B cell (primary cell): ENCODE results near the gene KAZN. TPM values are rescaled to one million over a fixed set of nuclear protein-coding genes. Genes with fewer than 3 reads are reported as not detected.

Experiments
- ATAC-seq: fragments of 200-7000 bp; cut with Tn5 transposase; one replicate; pipeline ENCODE4 v1.10.0; 2021; ENCODE audit warnings: low read depth, mild to moderate bottlenecking, moderate number of reproducible peaks, moderate library complexity
- CTCF ChIA-PET: fragments of 350-600 bp; sonication (Branson Sonifier 250); formaldehyde crosslinking; loops from one replicate; lab custom pipeline; 2021; ENCODE audit warnings: antibody characterized with exemption, inconsistent platforms; lab: Charles Lee
- POLR2A ChIA-PET: fragments of 350-600 bp; sonication (Branson Sonifier 250); formaldehyde crosslinking; loops from one replicate; lab custom pipeline; 2021; ENCODE audit warnings: antibody characterized with exemption; lab: Charles Lee
- DNase-seq: peaks from one replicate; pipeline ENCODE4 v3.0.0; 2013
- H2AFZ ChIP-seq: 2 replicates; pipeline ENCODE4 v1.6.1; 2012; ENCODE audit warnings: mild to moderate bottlenecking, low read depth, low read length; ENCODE audit not compliant: insufficient read depth, poor library complexity, severe bottlenecking
- H3K27ac ChIP-seq, 2 donors: 1 replicate in 1 of 2; 2 replicates in 1 of 2; pipeline ENCODE4 v1.5.1; 2012 to 2013; ENCODE audit warnings: low read length in 2 of 2, mild to moderate bottlenecking in 2 of 2, moderate library complexity in 1 of 2
- H3K27me3 ChIP-seq, 4 experiments: fragments of 200-600 bp in 1 of 4; sonication (generic) in 1 of 4; replicated peaks in 1 of 4; 1 replicate in 2 of 4; 2 replicates in 2 of 4; pipeline versions ENCODE4 v1.6.1 to v1.7.0; 2013 to 2016; ENCODE audit warnings: low read length in 3 of 4, mild to moderate bottlenecking in 2 of 4, mixed read lengths in 1 of 4, moderate library complexity in 1 of 4; ENCODE audit not compliant: insufficient read depth in 4 of 4, control insufficient read depth in 3 of 4; ENCODE audit errors: control extremely low read depth in 1 of 4
- H3K36me3 ChIP-seq, 2 experiments: replicated peaks in 1 of 2; 1 replicate in 1 of 2; 2 replicates in 1 of 2; pipeline versions ENCODE4 v1.6.1 to v1.7.1; 2013; ENCODE audit warnings: low read length in 1 of 2; ENCODE audit not compliant: insufficient read depth in 2 of 2, control insufficient read depth in 1 of 2; ENCODE audit errors: control extremely low read depth in 1 of 2, extremely low read depth in 1 of 2
- H3K4me1 ChIP-seq, 2 donors: fragments of 200-600 bp in 1 of 2; sonication (generic) in 1 of 2; 1 replicate in 1 of 2; 2 replicates in 1 of 2; pipeline versions ENCODE4 v1.5.1 to v1.6.1; 2013 to 2017; ENCODE audit warnings: low read length in 2 of 2; ENCODE audit not compliant: control insufficient read depth in 2 of 2, insufficient read depth in 2 of 2
- H3K4me2 ChIP-seq: replicated peaks from 2 replicates; pipeline ENCODE3; 2012; ENCODE audit warnings: mild to moderate bottlenecking, low read depth, low read length; ENCODE audit not compliant: poor library complexity, severe bottlenecking
- H3K4me3 ChIP-seq, 5 experiments: fragments of 200-600 bp in 1 of 5; sonication (generic) in 1 of 5; 1 replicate in 3 of 5; 2 replicates in 2 of 5; pipeline versions ENCODE4 v1.5.1 to v1.7.0; 2011 to 2016; ENCODE audit warnings: low read length in 4 of 5, mild to moderate bottlenecking in 4 of 5, low read depth in 2 of 5, control low read depth in 1 of 5, moderate library complexity in 1 of 5; ENCODE audit not compliant: insufficient read depth in 1 of 5; ENCODE audit errors: control extremely low read depth in 1 of 5, extremely low read depth in 1 of 5
- H3K79me2 ChIP-seq: fragments of 200-600 bp; sonication (generic); one replicate; pipeline ENCODE4 v1.6.0; 2016; ENCODE audit warnings: low read length; ENCODE audit not compliant: control insufficient read depth, insufficient read depth
- H3K9ac ChIP-seq: fragments of 200-600 bp; sonication (generic); 2 replicates; pipeline ENCODE4 v1.6.1; 2017; ENCODE audit warnings: mild to moderate bottlenecking, low read length, moderate library complexity
- H3K9me3 ChIP-seq, 3 donors: one replicate each; pipeline versions ENCODE4 v1.6.1 to v1.7.1; 2013; ENCODE audit warnings: low read length in 2 of 3; ENCODE audit not compliant: control insufficient read depth in 2 of 3, insufficient read depth in 1 of 3; ENCODE audit errors: control extremely low read depth in 1 of 3
- H4K20me1 ChIP-seq: 2 replicates; pipeline ENCODE4 v1.6.0; 2012; ENCODE audit warnings: mild to moderate bottlenecking, low read length; ENCODE audit not compliant: insufficient read depth, control insufficient read depth, poor library complexity, severe bottlenecking
- H3K27ac Mint-ChIP-seq: one replicate; pipeline ENCODE4 v1.8.0; 2021; ENCODE audit warnings: mixed read lengths
- H3K27me3 Mint-ChIP-seq: one replicate; pipeline ENCODE4 v1.8.0; 2021; ENCODE audit warnings: mixed read lengths
- H3K4me1 Mint-ChIP-seq: one replicate; pipeline ENCODE4 v1.8.0; 2021; ENCODE audit warnings: mixed read lengths
- H3K4me3 Mint-ChIP-seq: one replicate; pipeline ENCODE4 v1.8.0; 2021; ENCODE audit warnings: mixed read lengths
- H3K9me3 Mint-ChIP-seq: one replicate; pipeline ENCODE4 v1.8.0; 2022; ENCODE audit warnings: mixed read lengths; ENCODE audit not compliant: insufficient read depth
- EZH2 ChIP-seq: IDR thresholded peaks from 2 replicates; pipeline ENCODE4 v1.6.1; 2012; ENCODE audit warnings: borderline replicate concordance, low read depth, mild to moderate bottlenecking, moderate library complexity, low read length; ENCODE audit not compliant: insufficient read depth, poor library complexity, severe bottlenecking
- WGBS: methylation state at CpG from one replicate; pipeline ENCODE4 v1.1.5; 2013; ENCODE audit warnings: missing lambda C conversion rate; ENCODE audit not compliant: insufficient coverage; 5-methylcytosine and 5-hydroxymethylcytosine counted together
- intact Hi-C: fragments of 100-400 bp; cut with micrococcal nuclease; formaldehyde crosslinking; loops from one replicate; pipeline ENCODE4 v1.10.0; 2022
- polyA plus RNA-seq: library from polyadenylated mRNA; depleted of rRNA; stranded (reverse); fragments of >200 nt; gene quantifications from 2 replicates; pipeline ENCODE4 v1.2.3, GENCODE V29; 2012
- total RNA-seq, 2 donors: library from RNA; stranded (reverse); fragments of 120-200 nt in 1 of 2; gene quantifications; 1 replicate in 1 of 2; 2 replicates in 1 of 2; pipeline versions ENCODE4 v1.2.3 to v1.2.4, GENCODE V29; 2013 to 2022
- TF ChIP-seq, protein P1 (sequence below): fragments of 200-600 bp; IDR thresholded peaks from one replicate; pipeline ENCODE4 v1.8.0; 2022; ENCODE audit warnings: antibody characterized with exemption, mild to moderate bottlenecking

KAZN gene
- total and polyA plus RNA-seq, 2 donors (not counting 1 experiment from before 2014, with no cell fraction given) = 0.13 to 0.39 TPM

DNA sequence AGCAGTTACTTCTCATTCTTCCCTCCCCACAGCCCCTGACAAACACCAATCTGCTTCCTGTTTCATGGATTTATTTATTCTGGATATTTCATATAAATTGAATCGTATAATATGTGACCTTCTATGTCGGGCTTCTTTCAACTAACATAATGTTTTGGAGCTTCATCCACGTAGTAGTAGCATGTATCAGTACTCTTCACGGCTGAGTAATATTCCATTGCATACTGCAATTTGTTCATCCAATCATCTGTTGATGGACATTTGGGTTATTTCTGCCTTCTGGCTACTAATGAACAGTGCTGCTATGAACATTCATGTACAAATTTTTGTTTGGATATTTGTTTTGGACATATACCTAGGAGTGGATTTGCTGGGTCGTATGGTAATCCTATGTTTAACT is 1.9 kb upstream of the KAZN start:
- Histone ChIP-seq H3K36me3 (no peaks in the 10 kb centered on the region), H3K27ac (no peak overlapping the region), H3K79me2 (no peaks in the 10 kb centered on the region), H3K27me3 (peaks cover 0 to 38% (median 17%) of the 10 kb centered on the region in 4 experiments), H2AFZ (no peak overlapping the region), H3K4me2 (no peak overlapping the region), H3K9me3 (peaks cover 0 to 6% (median 2%) of the 10 kb centered on the region in 3 donors), H3K4me3 (no peak overlapping the region), H3K9ac (no peak overlapping the region), H3K4me1 (peaks cover 12 to 14% of the 10 kb centered on the region in 2 donors), H4K20me1 (no peaks in the 10 kb centered on the region)
- Mint-ChIP-seq H3K9me3 (no peaks in the 10 kb centered on the region), H3K4me1 (peaks cover 9% of the 10 kb centered on the region), H3K4me3 (no peak overlapping the region), H3K27me3 (peaks cover 58% of the 10 kb centered on the region), H3K27ac (no peak overlapping the region)
- ATAC-seq (no peak), DNase-seq (no peak)
- WGBS = no CpG with 5 or more reads among the region's 5 CpGs
- POLR2A ChIA-PET = no interaction called here
- CTCF ChIA-PET = no interaction called here
- intact Hi-C loops = no loop called here
- TF ChIP-seq, protein P1, sequence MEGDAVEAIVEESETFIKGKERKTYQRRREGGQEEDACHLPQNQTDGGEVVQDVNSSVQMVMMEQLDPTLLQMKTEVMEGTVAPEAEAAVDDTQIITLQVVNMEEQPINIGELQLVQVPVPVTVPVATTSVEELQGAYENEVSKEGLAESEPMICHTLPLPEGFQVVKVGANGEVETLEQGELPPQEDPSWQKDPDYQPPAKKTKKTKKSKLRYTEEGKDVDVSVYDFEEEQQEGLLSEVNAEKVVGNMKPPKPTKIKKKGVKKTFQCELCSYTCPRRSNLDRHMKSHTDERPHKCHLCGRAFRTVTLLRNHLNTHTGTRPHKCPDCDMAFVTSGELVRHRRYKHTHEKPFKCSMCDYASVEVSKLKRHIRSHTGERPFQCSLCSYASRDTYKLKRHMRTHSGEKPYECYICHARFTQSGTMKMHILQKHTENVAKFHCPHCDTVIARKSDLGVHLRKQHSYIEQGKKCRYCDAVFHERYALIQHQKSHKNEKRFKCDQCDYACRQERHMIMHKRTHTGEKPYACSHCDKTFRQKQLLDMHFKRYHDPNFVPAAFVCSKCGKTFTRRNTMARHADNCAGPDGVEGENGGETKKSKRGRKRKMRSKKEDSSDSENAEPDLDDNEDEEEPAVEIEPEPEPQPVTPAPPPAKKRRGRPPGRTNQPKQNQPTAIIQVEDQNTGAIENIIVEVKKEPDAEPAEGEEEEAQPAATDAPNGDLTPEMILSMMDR = no peak
- TF ChIP-seq EZH2 = no peak

DNA sequence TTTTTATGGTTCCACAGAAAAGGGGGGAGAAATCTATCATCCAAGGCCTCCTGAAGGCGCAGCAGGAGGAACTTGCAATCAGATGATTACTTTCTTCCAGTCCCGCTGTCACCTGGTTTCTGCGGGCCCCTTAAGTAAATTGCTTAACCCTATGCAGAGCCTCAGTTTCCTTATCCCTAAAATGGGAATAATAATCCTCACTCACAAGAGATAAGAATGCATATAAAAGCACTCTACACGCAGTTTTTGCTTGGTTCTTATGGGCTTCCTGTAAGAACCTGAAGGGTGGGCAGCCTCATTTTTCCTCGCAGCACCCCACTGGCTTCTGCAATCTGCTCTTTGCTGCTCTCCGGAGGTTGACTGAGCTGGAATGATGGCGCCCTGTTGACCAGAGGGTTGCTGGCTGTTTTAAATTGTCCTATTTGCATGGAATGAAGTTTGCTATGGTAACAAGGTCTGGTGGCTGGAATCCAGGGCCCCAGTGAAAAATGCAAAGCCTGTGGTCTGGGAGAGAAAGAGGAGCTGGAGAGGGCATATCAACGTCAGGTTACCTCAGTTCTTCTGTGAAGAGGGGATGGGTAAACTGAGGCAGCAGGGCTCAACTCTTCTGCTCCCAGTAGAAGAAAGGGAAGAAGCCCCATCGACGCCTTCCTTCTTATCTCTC is 1.0 kb upstream of the KAZN start:
- DNase-seq (no peak), ATAC-seq (no peak)
- Histone ChIP-seq H3K36me3 (no peaks in the 10 kb centered on the region), H4K20me1 (no peaks in the 10 kb centered on the region), H3K9ac (no peak overlapping the region), H3K9me3 (peaks cover 0 to 6% (median 2%) of the 10 kb centered on the region in 3 donors), H3K27ac (no peak overlapping the region), H3K27me3 (peaks cover 0 to 40% (median 17%) of the 10 kb centered on the region in 4 experiments), H3K4me2 (no peak overlapping the region), H2AFZ (no peak overlapping the region), H3K79me2 (no peaks in the 10 kb centered on the region), H3K4me3 (no peak overlapping the region), H3K4me1 (peaks cover 12 to 14% of the 10 kb centered on the region in 2 donors)
- 63% methylated on average over 6 of the region's 10 CpGs for WGBS
- TF ChIP-seq EZH2 = no peak
- TF ChIP-seq, protein P1 = no peak
- intact Hi-C loops = no loop called here
- Mint-ChIP-seq H3K27ac (no peak overlapping the region), H3K4me1 (peaks cover 9% of the 10 kb centered on the region), H3K9me3 (no peaks in the 10 kb centered on the region), H3K4me3 (no peak overlapping the region), H3K27me3 (peaks cover 62% of the 10 kb centered on the region)
- POLR2A ChIA-PET = no interaction called here
- CTCF ChIA-PET = no interaction called here
